ENCODE results near the gene ZGLP1.

ZGLP1 gene

DNA sequence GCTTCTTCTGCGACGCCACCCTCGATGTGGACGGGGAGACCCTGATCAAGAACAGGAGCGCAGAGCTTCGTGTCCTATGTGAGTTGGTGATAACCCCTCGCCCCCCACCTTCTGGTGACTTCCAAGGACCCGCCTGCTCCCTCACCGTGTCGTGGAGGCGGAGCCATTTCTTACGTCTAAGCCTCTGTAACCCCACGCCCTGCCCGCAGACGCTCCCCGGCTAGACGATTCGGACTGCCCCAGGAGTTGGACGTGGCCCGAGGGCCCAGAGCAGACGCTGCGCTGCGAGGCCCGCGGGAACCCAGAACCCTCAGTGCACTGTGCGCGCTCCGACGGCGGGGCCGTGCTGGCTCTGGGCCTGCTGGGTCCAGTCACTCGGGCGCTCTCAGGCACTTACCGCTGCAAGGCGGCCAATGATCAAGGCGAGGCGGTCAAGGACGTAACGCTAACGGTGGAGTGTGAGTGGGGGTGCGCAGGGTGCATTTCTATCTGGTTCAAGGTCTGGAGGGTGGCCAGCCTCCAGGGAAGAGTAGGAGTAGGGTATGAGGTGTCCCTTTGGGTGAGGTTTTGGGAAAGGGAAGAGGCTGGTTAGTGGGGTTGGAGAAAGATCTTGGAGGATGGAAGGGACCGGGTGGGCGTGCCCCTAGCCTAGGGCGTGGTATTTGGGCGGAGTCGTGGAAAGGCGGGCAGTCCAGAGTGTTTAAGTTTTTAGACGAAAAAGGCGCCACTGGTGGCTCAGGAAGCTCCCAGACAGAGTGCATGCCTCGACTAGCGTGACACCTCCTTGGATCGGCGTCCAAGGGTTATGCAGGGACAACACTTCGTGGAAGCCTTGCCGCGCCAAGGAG is 16.6 kb downstream of the ZGLP1 start:
- H3K4me2 ChIP-seq (ENCODE audit: low read length): peak overlapping the region; percentile 17
- peaks cover 47% of the 10 kb centered on the region for H3K9me3 ChIP-seq (ENCODE audit: insufficient read depth, low read depth, low read length)
- no peaks in the 10 kb centered on the region for H3K79me1 ChIP-seq (ENCODE audit: low read length)
- DNase-seq: peak in 1 of 2 donors; percentile 24
- WGBS (ENCODE audit: extremely low coverage, insufficient coverage, insufficient read length): no CpG with 5 or more reads among the region's 56 CpGs
- H4K12ac ChIP-seq (ENCODE audit: low read depth, low read length): no peak overlapping the region
- H3K4ac ChIP-seq (ENCODE audit: low read depth, low read length): no peak overlapping the region
- no peak overlapping the region for H3K9ac ChIP-seq (ENCODE audit: low read length)
- H3K27me3 ChIP-seq (ENCODE audit: insufficient read depth, low read length): peaks cover 87% of the 10 kb centered on the region
- H3K27ac ChIP-seq (ENCODE audit: low read depth, low read length): no peak overlapping the region
- no peak overlapping the region for H2BK120ac ChIP-seq (ENCODE audit: insufficient read depth, low read length, poor library complexity)
- H2BK12ac ChIP-seq (ENCODE audit: low read length): no peak overlapping the region
- H2AK5ac ChIP-seq (ENCODE audit: low read length): no peak overlapping the region
- H3K36me3 ChIP-seq (ENCODE audit: control insufficient read depth in 1 of 2, insufficient read depth in 2 of 2, low read length in 2 of 2): no peaks in the 10 kb centered on the region
- H4K8ac ChIP-seq (ENCODE audit: low read depth, low read length): no peak overlapping the region
- H3K23ac ChIP-seq (ENCODE audit: low read length): no peak overlapping the region
- H3K79me2 ChIP-seq (ENCODE audit: control insufficient read depth, insufficient read depth, low read length, poor library complexity): no peaks in the 10 kb centered on the region
- peak overlapping the region; percentile 1 for H3K4me3 ChIP-seq (ENCODE audit: low read depth, low read length)
- H3K4me1 ChIP-seq (ENCODE audit: control insufficient read depth in 1 of 2, insufficient read depth in 2 of 2, low read length in 2 of 2): peaks cover 16 to 38% of the 10 kb centered on the region in 2 experiments
- H2BK5ac ChIP-seq (ENCODE audit: low read depth, low read length, poor library complexity): no peak overlapping the region
- no peak overlapping the region for H3K14ac ChIP-seq (ENCODE audit: low read length)
- no peak overlapping the region for H4K91ac ChIP-seq (ENCODE audit: low read depth, low read length)
- no peak overlapping the region for H3K18ac ChIP-seq (ENCODE audit: low read length)
- no peak overlapping the region for H2AFZ ChIP-seq (ENCODE audit: insufficient read depth, low read length, poor library complexity)

DNA sequence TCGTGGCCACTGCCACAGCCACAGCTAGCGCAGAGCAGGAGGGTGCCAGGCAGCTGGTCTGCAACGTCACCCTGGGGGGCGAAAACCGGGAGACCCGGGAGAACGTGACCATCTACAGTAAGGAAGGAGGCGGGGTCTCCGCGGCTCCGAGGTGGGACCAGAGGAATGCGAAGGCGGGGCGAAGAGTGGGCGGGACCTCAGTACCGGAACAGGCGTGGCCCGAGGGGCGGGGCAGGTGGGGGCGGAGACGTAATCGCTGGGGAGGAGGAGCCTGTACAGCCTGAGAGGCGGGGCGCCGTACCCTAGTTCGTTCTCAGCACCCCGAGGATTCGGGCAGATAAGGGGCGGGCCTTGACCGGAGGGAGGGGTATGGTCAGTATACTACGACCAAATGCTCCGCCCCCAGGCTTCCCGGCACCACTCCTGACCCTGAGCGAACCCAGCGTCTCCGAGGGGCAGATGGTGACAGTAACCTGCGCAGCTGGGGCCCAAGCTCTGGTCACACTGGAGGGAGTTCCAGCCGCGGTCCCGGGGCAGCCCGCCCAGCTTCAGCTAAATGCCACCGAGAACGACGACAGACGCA is 17.3 kb downstream of the ZGLP1 start:
- H3K14ac ChIP-seq (ENCODE audit: low read length): no peak overlapping the region
- H3K9me3 ChIP-seq (ENCODE audit: insufficient read depth, low read depth, low read length): peaks cover 54% of the 10 kb centered on the region
- WGBS (ENCODE audit: extremely low coverage, insufficient coverage, insufficient read length): no CpG with 5 or more reads among the region's 45 CpGs
- H3K9ac ChIP-seq (ENCODE audit: low read length): no peak overlapping the region
- no peak overlapping the region for H3K4me3 ChIP-seq (ENCODE audit: low read depth, low read length)
- H3K4me1 ChIP-seq (ENCODE audit: control insufficient read depth in 1 of 2, insufficient read depth in 2 of 2, low read length in 2 of 2): peaks cover 16 to 38% of the 10 kb centered on the region in 2 experiments
- H2BK5ac ChIP-seq (ENCODE audit: low read depth, low read length, poor library complexity): no peak overlapping the region
- H3K23ac ChIP-seq (ENCODE audit: low read length): no peak overlapping the region
- H4K91ac ChIP-seq (ENCODE audit: low read depth, low read length): no peak overlapping the region
- H3K18ac ChIP-seq (ENCODE audit: low read length): no peak overlapping the region
- H2AK5ac ChIP-seq (ENCODE audit: low read length): no peak overlapping the region
- H3K27me3 ChIP-seq (ENCODE audit: insufficient read depth, low read length): peaks cover 94% of the 10 kb centered on the region
- no peak overlapping the region for H4K12ac ChIP-seq (ENCODE audit: low read depth, low read length)
- peak in 1 of 2 donors; percentile 68 for DNase-seq
- H3K4me2 ChIP-seq (ENCODE audit: low read length): peak overlapping the region; percentile 17
- no peak overlapping the region for H2BK120ac ChIP-seq (ENCODE audit: insufficient read depth, low read length, poor library complexity)
- H3K79me1 ChIP-seq (ENCODE audit: low read length): no peaks in the 10 kb centered on the region
- H3K27ac ChIP-seq (ENCODE audit: low read depth, low read length): no peak overlapping the region
- no peak overlapping the region for H2AFZ ChIP-seq (ENCODE audit: insufficient read depth, low read length, poor library complexity)
- H2BK12ac ChIP-seq (ENCODE audit: low read length): no peak overlapping the region
- H3K36me3 ChIP-seq (ENCODE audit: control insufficient read depth in 1 of 2, insufficient read depth in 2 of 2, low read length in 2 of 2): no peaks in the 10 kb centered on the region
- H3K4ac ChIP-seq (ENCODE audit: low read depth, low read length): no peak overlapping the region
- H4K8ac ChIP-seq (ENCODE audit: low read depth, low read length): no peak overlapping the region
- no peaks in the 10 kb centered on the region for H3K79me2 ChIP-seq (ENCODE audit: control insufficient read depth, insufficient read depth, low read length, poor library complexity)

DNA sequence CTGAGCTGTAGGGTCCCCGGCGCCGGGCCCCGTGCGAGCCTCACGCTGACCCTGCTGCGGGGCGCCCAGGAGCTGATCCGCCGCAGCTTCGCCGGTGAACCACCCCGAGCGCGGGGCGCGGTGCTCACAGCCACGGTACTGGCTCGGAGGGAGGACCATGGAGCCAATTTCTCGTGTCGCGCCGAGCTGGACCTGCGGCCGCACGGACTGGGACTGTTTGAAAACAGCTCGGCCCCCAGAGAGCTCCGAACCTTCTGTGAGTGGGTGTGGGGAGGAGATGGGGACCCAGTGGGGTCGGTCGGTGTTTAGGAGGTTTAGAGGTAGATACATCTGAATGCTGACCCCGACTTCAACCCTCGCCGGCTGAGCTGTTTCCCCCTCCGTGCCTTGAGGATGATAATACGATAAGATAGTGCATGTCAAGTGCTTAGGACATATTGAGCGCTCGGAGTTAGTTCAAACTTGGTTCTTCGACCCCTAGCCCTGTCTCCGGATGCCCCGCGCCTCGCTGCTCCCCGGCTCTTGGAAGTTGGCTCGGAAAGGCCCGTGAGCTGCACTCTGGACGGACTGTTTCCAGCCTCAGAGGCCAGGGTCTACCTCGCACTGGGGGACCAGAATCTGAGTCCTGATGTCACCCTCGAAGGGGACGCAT is 17.9 kb downstream of the ZGLP1 start:
- WGBS (ENCODE audit: extremely low coverage, insufficient coverage, insufficient read length): no CpG with 5 or more reads among the region's 49 CpGs
- Histone ChIP-seq H2AK5ac (ENCODE audit: low read length) (no peak overlapping the region), H3K79me2 (ENCODE audit: control insufficient read depth, insufficient read depth, low read length, poor library complexity) (no peaks in the 10 kb centered on the region), H3K4me3 (ENCODE audit: low read depth, low read length) (no peak overlapping the region), H3K23ac (ENCODE audit: low read length) (no peak overlapping the region), H4K8ac (ENCODE audit: low read depth, low read length) (no peak overlapping the region), H3K79me1 (ENCODE audit: low read length) (no peaks in the 10 kb centered on the region), H3K4me2 (ENCODE audit: low read length) (peak overlapping the region; percentile 53), H3K14ac (ENCODE audit: low read length) (no peak overlapping the region), H3K9ac (ENCODE audit: low read length) (no peak overlapping the region), H3K18ac (ENCODE audit: low read length) (no peak overlapping the region), H2AFZ (ENCODE audit: insufficient read depth, low read length, poor library complexity) (no peak overlapping the region), H4K12ac (ENCODE audit: low read depth, low read length) (no peak overlapping the region), H3K4me1 (ENCODE audit: control insufficient read depth in 1 of 2, insufficient read depth in 2 of 2, low read length in 2 of 2) (peaks cover 17 to 38% of the 10 kb centered on the region in 2 experiments), H2BK120ac (ENCODE audit: insufficient read depth, low read length, poor library complexity) (no peak overlapping the region), H3K4ac (ENCODE audit: low read depth, low read length) (no peak overlapping the region), H4K91ac (ENCODE audit: low read depth, low read length) (no peak overlapping the region), H2BK5ac (ENCODE audit: low read depth, low read length, poor library complexity) (no peak overlapping the region), H3K9me3 (ENCODE audit: insufficient read depth, low read depth, low read length) (peaks cover 55% of the 10 kb centered on the region), H2BK12ac (ENCODE audit: low read length) (no peak overlapping the region), H3K36me3 (ENCODE audit: control insufficient read depth in 1 of 2, insufficient read depth in 2 of 2, low read length in 2 of 2) (no peaks in the 10 kb centered on the region), H3K27ac (ENCODE audit: low read depth, low read length) (no peak overlapping the region), H3K27me3 (ENCODE audit: insufficient read depth, low read length) (peaks cover 97% of the 10 kb centered on the region)
- DNase-seq: no peak

DNA sequence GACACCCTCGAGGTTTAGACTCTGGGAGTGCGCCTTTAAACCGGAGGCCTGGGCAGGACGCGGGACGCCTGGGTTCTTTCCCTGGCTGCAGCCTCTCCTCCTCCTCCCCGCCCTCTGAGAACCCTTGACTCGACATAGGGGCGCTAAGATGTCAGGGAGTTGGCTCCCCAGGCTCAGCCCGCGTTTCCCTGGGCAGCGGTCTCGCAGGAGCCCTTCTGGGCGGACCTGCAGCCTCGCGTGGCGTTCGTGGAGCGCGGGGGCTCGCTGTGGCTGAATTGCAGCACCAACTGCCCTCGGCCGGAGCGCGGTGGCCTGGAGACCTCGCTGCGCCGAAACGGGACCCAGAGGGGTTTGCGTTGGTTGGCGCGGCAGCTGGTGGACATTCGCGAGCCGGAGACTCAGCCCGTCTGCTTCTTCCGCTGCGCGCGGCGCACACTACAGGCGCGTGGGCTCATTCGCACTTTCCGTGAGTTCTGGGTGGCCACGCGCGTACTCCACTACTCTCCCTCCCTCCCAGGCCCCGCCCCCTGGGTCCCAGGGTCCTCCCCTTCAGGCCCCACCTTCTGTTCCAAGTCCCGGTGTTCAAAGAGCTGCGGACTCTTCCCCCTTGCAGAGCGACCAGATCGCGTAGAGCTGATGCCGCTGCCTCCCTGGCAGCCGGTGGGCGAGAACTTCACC is 18.6 kb downstream of the ZGLP1 start:
- Histone ChIP-seq H3K79me2 (ENCODE audit: control insufficient read depth, insufficient read depth, low read length, poor library complexity) (no peaks in the 10 kb centered on the region), H3K4me1 (ENCODE audit: control insufficient read depth in 1 of 2, insufficient read depth in 2 of 2, low read length in 2 of 2) (peaks cover 17 to 34% of the 10 kb centered on the region in 2 experiments), H2BK12ac (ENCODE audit: low read length) (no peak overlapping the region), H3K23ac (ENCODE audit: low read length) (no peak overlapping the region), H3K18ac (ENCODE audit: low read length) (no peak overlapping the region), H3K4ac (ENCODE audit: low read depth, low read length) (no peak overlapping the region), H4K8ac (ENCODE audit: low read depth, low read length) (no peak overlapping the region), H2BK120ac (ENCODE audit: insufficient read depth, low read length, poor library complexity) (no peak overlapping the region), H3K79me1 (ENCODE audit: low read length) (no peaks in the 10 kb centered on the region), H2BK5ac (ENCODE audit: low read depth, low read length, poor library complexity) (no peak overlapping the region), H3K27ac (ENCODE audit: low read depth, low read length) (no peak overlapping the region), H2AK5ac (ENCODE audit: low read length) (no peak overlapping the region), H3K4me3 (ENCODE audit: low read depth, low read length) (no peak overlapping the region), H4K91ac (ENCODE audit: low read depth, low read length) (no peak overlapping the region), H4K12ac (ENCODE audit: low read depth, low read length) (no peak overlapping the region), H3K27me3 (ENCODE audit: insufficient read depth, low read length) (peaks cover 92% of the 10 kb centered on the region), H3K36me3 (ENCODE audit: control insufficient read depth in 1 of 2, insufficient read depth in 2 of 2, low read length in 2 of 2) (no peaks in the 10 kb centered on the region), H3K9me3 (ENCODE audit: insufficient read depth, low read depth, low read length) (peaks cover 52% of the 10 kb centered on the region), H3K14ac (ENCODE audit: low read length) (no peak overlapping the region), H2AFZ (ENCODE audit: insufficient read depth, low read length, poor library complexity) (no peak overlapping the region), H3K9ac (ENCODE audit: low read length) (no peak overlapping the region), H3K4me2 (ENCODE audit: low read length) (peak overlapping the region; percentile 53)
- DNase-seq: peak in 1 of 2 donors; percentile 51
- no CpG with 5 or more reads among the region's 57 CpGs for WGBS (ENCODE audit: extremely low coverage, insufficient coverage, insufficient read length)

All from trophoblast cell (in vitro differentiated cells and primary cell).